Globus pallidus (tissue), 1 donor: ENCODE measurements around the gene RASGRF2.

Source experiments
- DNase-seq: peaks from one replicate; pipeline ENCODE4 v3.0.0-alpha.2; 2015; ENCODE audit warnings: low spot score

Gene RASGRF2

DNA sequence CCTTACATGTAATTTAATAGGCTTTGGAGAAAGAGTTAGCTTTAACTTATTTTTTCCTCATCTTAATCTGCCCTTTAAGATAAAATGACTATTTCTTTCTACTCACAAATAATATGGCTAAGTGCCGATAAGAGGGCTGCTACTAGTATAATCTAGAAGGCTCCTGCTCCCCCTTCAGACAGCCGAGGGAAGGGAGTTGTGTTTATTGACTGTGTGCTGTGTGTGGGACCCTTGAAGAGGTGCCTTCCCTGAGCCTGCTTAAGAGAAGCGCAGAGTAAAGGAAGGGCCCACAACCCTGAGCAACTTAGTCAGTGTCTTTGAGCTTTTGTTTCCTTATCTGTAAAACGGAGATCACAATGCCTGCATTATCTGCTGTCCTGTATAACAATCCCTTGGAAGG, 244.9 kb downstream of the RASGRF2 start:
- no peak for DNase-seq

DNA sequence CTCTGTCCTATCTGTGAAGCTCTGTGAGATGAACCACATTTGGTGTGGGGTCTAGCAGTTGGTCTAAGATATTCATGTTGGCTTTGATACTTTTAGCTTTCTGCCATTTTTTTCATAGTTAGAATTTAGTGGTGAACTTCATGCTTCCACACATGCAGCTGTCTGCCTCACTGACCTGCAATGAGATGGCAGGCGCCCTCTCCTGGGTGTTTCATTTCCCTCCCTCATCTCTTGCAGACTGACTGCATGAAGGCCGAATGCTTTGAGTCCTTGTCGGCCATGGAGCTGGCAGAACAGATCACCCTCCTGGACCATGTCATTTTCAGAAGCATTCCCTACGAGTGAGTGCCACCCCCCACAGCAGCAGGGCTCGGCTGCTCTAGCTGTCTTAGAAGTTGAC, 246.8 kb downstream of the RASGRF2 start:
- DNase-seq = no peak

DNA sequence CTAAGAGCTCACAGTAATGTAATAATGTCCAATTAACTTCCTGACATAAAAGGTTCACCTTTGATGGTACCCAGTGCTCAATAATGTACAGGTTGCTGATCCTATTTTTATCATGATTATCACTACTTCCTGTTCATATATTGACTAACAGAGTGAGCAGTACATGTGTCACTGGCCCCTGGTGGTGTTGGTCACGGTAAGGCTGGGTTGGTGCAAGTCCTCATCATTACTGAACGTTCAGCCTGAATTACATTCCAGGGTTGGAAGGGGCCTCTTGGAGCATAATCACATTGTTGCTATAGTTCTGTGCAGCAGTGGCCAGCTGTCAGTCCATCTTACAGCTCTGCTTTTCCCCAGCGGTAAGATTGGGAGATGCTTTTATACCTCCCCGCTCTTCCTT, 248.7 kb downstream of the RASGRF2 start:
- no peak for DNase-seq

DNA sequence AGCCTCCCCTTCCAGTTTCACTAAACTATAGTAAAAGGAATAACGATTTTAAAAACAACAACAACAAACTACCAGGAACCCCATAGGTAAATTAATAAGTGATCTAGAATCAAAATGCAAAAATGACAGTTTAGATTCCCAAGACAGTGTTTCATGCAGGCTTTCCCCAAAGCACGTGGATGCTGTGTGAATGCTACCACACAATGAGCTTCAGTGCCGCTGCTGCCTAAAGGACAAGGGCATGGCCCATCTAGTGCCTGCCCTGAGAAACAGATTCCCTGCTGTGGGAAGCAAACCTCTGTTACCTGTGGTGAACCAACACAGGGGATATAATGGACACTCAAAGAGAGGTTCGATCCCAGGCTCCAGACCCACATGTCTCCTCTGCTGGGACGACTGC, 249.2 kb downstream of the RASGRF2 start:
- peak; percentile 19 for DNase-seq

DNA sequence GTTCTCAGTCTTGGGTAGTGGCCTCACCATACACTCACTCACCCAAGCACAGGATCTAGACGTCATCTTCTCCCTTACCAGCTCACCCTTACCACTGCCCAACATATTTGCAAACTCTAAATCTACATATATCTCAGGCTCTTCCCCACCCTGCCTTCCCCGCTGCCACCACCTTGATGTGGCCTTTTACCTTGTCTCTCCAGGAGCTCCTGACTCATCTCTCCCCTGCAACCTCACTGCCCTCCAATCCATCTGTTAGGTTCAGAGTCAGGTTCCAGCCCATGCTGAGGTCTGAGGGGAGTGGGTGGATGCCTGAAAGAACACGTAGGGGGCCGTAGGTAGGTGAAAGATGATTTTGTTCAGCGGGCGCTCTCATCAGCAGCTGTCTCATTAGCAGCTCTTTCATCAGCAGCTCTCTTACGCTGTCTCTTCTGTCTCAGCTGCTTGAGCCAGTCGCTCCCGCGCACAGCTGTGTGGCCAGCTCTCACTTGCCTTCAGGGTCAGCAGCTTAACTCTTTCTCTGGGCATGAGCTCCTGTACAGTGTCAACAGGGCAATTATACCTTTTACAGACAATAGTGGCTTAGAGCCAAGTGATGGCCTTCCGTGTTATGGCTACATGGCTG, 249.8 kb downstream of the RASGRF2 start:
- DNase-seq = no peak

DNA sequence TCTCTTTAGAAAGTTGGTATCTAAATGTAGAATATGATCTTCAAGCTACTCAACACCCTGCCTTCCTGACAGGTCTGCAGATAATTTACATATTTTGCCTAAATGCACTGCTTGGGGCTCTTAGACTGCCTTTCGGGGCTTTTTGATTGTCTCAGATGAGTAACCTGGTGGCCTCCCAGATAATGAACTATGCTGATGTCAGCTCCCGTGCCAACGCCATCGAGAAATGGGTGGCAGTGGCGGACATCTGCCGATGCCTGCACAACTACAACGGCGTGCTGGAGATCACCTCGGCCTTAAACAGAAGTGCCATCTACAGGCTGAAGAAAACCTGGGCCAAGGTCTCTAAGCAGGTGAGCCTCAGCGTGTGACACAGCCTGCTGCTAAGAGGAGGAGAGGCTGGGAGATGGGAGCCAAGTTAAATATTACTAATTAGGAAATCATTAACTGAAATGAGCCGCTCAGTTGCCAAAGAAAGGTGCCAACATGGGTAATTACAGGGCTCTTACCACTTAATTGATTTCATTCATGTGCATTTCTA, 252.1 kb downstream of the RASGRF2 start:
- DNase-seq = no peak

DNA sequence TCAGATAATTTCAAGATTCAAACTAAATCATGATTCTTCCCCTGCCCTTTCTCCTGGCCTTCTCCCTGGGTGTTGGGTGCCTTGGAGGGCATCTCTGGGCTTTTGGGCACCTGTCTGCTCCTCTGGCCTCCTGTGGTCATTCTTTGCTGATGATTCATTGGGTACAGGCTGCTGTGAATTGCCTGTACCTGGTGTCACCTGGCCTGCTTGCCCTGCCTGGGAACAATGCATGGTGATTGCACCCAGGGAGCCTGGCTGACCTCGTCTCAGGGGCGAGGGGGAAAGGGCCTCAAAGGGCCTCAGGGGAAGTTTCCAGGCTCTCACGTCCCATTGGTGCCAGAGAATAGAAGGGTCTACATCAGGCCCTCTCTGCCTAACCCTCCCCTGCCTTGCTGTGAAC, 252.9 kb downstream of the RASGRF2 start:
- no peak for DNase-seq

DNA sequence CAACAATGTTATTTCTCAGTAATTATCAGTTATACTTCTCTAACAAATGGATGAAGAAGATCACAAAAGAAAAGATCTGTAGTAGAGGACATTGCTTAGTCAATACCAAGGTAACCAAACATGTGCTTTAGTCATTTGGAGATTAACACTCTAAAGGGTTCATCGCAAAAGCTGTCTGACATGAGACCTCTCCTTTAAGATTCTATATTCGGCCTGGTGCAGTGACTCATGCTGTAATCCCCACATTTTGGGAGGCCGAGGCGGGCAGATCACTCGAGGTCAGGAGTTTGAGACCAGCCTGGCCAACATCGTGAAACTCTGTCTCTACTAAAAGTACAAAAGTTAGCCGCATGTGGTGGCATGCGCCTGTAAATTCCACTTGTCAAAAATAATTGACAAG, 254.7 kb downstream of the RASGRF2 start:
- no peak for DNase-seq

DNA sequence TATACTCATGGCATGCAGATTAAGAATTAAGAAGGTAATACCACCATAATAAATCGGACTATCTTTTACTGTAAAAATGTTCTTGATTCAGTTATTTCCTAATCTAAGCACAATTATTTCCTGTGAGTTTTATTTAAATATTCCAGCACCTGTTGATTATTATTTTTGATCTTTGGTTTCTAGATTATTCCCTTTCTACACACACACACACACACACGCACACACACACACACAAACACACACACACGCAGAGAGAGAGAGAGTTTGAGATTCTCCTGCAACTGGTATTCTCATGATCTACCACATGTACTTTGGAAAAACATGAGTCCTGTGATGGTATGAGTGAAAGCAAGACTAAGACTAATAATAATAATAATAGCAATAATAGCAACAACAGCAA, 256.0 kb downstream of the RASGRF2 start:
- no peak for DNase-seq

DNA sequence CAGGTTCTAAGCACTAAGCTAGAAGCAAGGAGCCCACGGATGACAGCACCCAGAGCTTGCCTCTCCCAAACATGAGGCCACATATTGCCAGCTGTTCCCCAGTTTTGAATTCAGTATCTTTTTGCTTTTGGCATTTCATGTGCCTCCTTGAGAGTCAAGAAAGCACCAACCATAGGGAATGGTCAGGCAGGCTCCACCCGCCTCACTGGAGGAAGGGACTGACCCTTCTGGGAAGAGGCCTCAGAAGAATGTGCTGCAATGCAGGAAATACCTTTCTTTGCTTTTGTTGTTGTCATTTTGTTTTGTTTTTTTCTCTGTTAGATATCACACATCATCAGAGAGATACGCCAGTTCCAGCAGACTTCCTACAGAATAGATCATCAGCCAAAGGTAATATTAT, 259.2 kb downstream of the RASGRF2 start:
- no peak for DNase-seq

DNA sequence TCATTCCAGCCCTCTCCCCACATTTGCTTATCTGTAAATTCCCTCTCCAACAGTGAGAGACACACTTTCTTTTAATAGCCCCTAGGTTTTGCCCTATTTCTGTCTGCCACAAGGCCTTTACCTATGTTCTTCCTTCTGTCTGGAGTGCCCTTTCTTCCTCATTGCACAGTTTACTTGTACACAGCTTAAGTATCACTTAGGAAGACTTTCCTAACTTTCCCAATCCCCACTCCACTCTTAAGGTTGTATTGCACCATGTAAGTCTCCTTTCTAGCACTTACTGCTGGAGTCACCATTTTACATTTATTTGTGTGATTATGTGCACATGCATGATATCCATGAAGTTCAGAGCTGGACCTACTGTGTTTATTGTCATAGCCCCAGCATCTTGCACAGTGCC, 262.1 kb downstream of the RASGRF2 start:
- no peak for DNase-seq

DNA sequence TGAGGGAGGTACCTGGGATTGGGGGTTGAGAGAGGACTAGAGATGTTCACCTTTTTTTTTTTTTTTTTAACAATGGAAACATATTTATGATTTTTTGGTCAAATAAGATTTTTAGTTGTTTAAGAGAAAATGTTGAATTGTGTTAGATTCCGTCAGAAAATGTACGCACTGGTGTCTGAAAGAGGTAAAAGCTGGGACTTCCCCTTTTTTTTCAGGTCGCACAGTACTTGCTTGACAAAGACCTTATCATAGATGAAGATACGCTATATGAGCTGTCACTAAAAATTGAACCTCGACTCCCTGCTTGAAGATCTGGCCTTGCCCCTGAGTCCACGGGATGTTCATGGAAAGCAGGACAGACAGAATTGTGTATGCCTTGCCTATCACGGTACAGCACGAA, 265.3 kb downstream of the RASGRF2 start:
- DNase-seq = no peak

DNA sequence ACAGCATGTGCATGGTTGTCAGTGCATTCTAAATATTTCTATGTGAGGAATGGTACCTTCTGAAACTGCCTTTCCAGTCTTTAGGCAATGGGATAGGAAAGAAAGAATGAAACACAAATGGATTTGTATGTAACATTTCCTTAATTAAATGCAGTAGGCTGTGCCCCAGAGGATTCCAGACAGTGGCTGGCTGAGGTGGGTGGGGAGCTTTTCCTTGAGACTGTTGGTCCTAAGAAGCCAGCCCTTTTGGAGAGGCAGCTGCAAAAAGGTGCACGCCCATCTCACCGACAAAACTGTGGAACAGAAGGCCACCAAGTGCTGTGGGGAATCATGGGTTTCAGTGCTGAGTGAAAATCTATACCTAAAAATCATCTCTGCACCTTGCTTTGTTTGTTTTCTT, 266.1 kb downstream of the RASGRF2 start:
- no peak for DNase-seq

DNA sequence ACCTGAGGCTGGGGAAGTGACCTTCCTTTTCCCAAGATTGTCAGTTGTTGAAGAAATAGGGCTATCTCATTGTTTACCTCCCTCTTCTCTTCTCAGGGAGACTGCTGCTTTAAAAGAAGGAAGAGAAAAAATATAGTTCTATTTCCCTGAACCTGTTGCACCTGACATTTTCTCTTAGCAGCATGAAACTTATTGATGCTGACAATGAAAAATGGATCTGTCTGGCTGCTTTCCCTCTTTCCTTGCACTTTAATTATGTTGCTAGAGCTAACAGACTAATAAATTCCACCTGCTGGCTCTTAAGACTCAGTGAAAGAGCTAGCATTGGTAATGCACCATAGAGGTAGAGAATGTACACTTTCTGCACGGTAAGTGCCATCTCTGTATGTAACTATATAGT, 266.8 kb downstream of the RASGRF2 start:
- DNase-seq = no peak

DNA sequence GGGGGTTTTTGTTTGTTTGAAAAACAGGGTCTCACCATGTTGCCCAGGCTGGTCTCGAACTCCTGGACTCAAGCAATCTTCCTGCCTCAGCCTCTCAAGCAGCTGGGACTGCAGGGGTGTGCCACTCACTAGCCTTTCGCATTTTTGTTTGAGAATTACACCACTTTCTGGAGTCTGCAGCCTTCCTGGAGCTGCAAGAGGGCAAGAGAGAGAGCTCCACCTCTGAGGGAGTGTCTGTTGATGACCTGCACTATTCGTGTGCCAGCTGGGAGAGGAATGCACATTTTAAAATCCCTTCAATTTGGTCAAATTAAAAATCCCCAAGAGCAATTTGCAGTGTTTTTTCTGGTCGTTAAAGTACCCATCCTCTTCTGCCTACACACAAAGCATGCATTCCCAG, 267.9 kb downstream of the RASGRF2 start:
- no peak for DNase-seq

DNA sequence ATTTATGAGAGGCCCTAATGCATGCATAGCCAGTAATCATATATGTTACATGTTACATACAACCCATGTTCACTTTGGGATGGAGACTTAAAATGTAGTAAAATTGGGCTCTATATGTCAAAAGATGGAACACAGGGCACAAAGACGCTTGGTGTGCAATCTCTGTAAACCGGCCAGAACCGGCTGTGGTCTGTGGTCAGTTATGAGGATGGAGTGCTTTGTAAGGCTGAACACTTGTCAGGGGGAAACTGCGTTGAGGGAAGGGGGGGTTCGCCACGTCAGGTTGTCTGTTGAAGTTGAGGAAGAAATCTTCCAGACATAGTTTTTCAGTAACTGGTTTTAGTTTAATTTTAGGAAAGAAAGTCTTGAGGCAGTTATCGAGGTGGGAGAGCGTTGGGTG, 270.3 kb downstream of the RASGRF2 start:
- no peak for DNase-seq

DNA sequence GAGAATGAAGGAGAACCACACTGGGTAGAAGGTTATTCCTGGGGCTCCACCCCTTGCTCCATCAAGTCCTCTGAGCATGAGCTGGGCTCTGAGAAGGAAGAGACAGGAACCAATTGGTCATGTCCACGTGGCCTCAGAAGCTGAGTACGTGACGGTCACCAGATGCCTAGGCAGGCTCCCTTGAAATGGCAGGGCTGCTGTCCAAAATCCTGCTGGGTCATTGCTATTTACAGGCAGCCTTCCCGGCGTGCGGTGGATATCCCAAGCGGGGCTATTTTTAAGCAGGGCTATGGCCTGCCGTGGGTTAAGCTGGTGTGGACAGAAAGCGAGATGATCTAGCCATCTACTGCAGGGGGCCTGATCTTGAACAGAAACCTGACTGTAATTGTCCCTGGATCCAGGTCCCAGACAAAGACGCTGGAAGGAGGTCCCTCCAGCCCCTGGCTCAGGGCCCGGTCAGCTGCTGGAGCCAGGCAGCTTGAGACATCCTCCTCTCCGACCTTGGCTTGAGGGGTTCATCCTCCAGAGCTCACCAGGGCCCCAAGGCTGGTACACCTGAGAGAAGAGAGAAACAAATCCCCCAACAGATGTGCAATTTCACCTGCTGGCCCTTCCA, 272.4 kb downstream of the RASGRF2 start:
- DNase-seq = peak; percentile 28

DNA sequence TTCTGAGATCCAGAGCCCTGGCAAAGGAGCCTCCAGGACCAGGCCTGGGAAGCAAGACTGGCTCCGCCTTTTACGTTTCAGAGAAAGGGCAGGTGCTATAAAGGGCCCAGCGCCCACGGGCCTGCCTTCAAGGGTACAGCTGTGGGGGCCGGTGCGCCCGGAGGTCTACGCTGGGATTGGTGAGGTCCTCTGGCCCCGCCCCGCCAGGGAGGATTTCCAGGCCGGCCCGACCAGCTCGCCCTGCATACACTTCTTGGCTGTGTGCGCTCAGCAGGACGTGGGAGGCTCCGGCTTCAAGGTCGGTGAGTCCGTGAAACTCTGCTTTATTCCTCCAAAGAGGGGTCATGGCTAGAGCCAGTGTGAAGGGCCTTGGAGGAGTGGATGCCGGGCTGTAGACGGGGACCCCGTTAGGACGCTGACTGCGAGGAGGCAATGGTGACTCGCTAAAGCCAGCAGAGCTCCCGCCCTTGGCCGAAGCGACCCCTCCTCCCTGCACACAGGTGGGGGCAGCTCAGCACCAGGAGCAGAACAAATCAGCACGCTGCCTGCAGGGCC, 273.0 kb downstream of the RASGRF2 start, which contains the start of gene CKMT2:
Gene CKMT2 (plus strand): TSS at position 243 of the 555 bp plus-strand sequence. CDS start 17,811 bp downstream, outside the sequence.
- peak; percentile 54 for DNase-seq

DNA sequence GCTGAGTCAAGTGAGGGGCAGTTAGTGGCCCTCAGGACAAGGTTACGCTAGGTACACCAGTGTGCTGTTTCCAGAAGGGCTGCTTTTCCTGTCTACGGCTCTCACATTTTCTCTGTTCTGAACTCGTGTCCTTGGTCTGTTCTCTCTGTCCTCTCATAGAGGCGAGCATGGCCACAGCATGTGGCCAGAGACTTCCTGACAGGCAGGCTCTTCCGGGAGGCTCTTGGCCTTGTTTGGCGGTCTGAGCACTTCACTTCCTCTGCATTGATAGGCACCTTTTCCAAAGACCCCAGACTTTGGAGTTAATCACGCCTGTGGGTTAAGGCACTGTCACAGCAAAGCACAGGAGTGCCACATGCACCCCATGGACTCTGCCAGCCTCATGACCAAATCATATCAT, 274.1 kb downstream of the RASGRF2 start:
- DNase-seq = no peak

DNA sequence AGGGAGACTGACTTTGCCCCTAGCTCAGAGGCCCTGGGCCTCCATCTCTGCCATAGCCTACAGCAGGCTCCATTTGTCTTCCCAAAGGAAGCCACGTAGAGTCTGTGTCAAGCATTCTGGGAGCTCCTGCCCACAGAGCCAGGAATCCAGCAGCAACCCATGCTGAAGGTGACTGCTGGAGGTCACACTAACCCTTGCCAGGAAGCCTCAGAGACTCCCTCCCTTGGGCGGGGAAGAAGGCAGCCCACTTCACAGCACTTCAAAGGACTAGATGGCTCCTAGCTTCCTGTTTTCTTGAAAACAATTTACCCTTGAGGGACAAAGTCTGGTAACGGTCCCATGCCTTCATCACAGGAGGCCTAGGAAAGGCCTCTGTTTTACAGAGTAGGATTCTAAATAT, 274.6 kb downstream of the RASGRF2 start:
- DNase-seq = no peak

DNA sequence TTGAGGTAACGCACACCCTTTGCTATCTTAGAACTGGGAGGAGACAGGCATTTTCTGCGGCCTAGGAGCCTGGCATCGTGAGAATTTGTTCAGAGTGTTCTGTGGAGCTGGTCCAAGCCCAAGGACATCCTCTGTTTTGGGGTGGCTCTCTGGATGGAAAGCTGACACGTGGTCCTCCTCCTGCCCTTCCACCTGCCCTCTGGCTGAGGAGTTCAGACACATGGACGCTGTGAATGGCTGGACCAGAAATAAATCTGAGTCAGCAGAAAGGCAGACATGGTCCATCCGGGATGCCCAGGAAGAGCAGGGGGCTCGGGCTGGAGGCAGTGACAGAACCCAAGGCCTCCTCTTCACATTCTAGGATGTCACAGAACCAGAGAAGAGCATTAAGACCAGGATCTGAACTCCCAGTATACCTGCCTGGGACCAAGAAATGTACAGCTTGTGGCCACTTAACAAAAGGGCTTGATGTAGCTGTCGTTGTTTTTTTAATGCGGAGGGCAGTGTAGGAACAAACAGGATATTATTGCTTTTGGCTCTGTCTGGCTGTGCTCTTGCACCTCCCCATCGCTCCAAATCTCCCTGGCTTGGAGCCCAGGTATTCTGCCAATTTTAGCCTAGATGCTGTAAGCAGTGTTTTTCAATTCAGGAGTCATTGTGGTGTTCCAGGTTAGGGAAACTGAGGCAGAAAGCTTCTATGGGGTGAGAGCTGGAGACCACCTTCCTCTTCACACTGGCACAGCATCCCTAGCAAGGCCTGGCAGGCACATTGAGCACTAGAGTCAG, 275.3 kb downstream of the RASGRF2 start:
- DNase-seq = no peak

DNA sequence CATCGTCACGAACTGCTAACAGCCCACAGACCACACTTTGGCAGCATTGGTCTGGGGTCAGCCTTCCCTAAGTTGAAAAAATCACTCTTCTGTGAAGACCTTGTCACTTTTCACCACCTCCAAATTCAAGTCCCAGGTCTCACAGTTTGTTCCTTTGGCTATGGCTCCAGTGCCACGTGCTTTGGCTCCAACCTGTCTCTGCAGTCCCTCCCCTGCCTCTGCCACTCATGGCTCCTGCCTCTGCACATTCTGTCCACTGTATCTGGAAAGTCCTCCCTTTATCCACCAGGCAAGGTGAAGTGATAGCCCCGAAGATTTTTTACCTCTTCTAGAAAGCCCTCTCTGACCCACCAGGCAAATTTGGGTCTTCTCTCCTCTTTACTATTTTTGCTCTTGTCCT, 278.3 kb downstream of the RASGRF2 start:
- DNase-seq = no peak

DNA sequence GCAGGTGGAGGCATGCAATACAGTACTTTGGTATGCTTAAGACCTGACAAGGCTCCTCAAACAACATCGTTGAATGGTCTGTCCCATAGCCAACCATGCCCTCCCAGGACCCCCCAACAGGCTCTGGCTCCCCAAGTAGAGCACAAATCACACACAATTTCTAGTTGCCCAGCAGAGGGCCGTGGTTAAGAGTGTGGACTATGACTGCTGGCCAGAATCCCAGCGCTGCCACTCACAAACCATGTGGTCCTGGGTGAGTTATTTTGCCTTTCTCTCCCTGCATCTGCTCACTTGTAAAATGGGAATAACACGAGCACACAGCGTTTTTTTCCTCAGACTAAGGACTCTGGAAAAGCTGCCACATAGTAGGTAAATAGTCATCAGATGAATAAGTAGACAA, 279.4 kb downstream of the RASGRF2 start:
- DNase-seq = peak; percentile 49
